Panc1 (cell line): ENCODE measurements around the gene DHRS4. TPM values are rescaled to one million over a fixed set of nuclear protein-coding genes. Genes with fewer than 3 reads are reported as not detected.

ENCODE experiments used
- ATAC-seq: fragments of 200-7000 bp; cut with Tn5 transposase; 2 replicates; pipeline ENCODE4 v1.9.1; 2020; ENCODE audit warnings: mild to moderate bottlenecking, moderate library complexity
- Bru-seq: library from RNA; stranded (reverse); fragments of 400-500 nt; gene quantifications from one replicate; lab custom pipeline; 2021; lab: Mats Ljungman, UMichigan
- BruChase-seq, 2 experiments: library from RNA; stranded (reverse); fragments of 400-500 nt; gene quantifications; one replicate each; lab custom pipeline; 2021; lab: Mats Ljungman, UMichigan
- BruUV-seq: library from RNA; stranded (reverse); fragments of 400-500 nt; replicated peaks from 2 replicates; lab custom pipeline; 2021; lab: Mats Ljungman, UMichigan
- CTCF ChIA-PET: fragments of 300-600 bp; sonication (Branson Sonifier 250); formaldehyde crosslinking; loops from one replicate; lab custom pipeline; 2022; ENCODE audit warnings: antibody characterized with exemption; lab: Charles Lee
- POLR2A ChIA-PET: fragments of 300-600 bp; sonication (Branson Sonifier 250); formaldehyde crosslinking; loops from one replicate; lab custom pipeline; 2022; ENCODE audit warnings: antibody characterized with exemption; lab: Charles Lee
- DNase-seq: peaks from one replicate; pipeline ENCODE4 v3.0.0-alpha.2; 2010; ENCODE audit warnings: low read depth, low spot score
- H3K27ac ChIP-seq: 2 replicates; pipeline ENCODE4 v1.5.1; 2011; ENCODE audit warnings: mild to moderate bottlenecking, low read length, inconsistent platforms
- H3K27me3 ChIP-seq: fragments of 200-500 bp; sonication (Bioruptor generic); 2 replicates; pipeline ENCODE4 v1.6.0; 2014; ENCODE audit warnings: low read length, inconsistent platforms; ENCODE audit not compliant: control insufficient read depth, insufficient read depth
- H3K36me3 ChIP-seq: fragments of 200-500 bp; sonication (Bioruptor generic); 2 replicates; pipeline ENCODE4 v1.5.1; 2014; ENCODE audit warnings: inconsistent platforms, mild to moderate bottlenecking, low read length, moderate library complexity; ENCODE audit not compliant: control insufficient read depth, insufficient read depth
- H3K4me1 ChIP-seq: 2 replicates; pipeline ENCODE4 v1.5.1; 2011; ENCODE audit warnings: inconsistent platforms, mild to moderate bottlenecking, low read length, moderate library complexity; ENCODE audit not compliant: control insufficient read depth, insufficient read depth
- H3K4me3 ChIP-seq, 2 experiments: 2 replicates each; pipeline ENCODE4 v1.5.1; 2011 to 2012; ENCODE audit warnings: low read depth in 2 of 2, low read length in 2 of 2, mild to moderate bottlenecking in 2 of 2, inconsistent platforms in 1 of 2, moderate library complexity in 1 of 2
- H3K9me3 ChIP-seq: fragments of 200-500 bp; sonication (Bioruptor generic); 2 replicates; pipeline ENCODE4 v1.5.1; 2014; ENCODE audit warnings: low read depth, mild to moderate bottlenecking, inconsistent platforms, low read length, moderate library complexity; ENCODE audit not compliant: control insufficient read depth, insufficient read depth
- CTCF ChIP-seq: fragments of 450-650 bp; IDR thresholded peaks from 2 replicates; pipeline ENCODE4 v1.5.1; 2017; ENCODE audit warnings: mild to moderate bottlenecking
- POLR2AphosphoS5 ChIP-seq: IDR thresholded peaks from 2 replicates; pipeline ENCODE4 v1.6.1; 2012; ENCODE audit warnings: mild to moderate bottlenecking, low read depth, low read length, moderate library complexity
- SIN3A ChIP-seq: IDR thresholded peaks from 2 replicates; pipeline ENCODE4 v1.6.1; 2012; ENCODE audit warnings: low read depth, mild to moderate bottlenecking, low read length, moderate library complexity, borderline replicate concordance; ENCODE audit not compliant: insufficient read depth
- TCF7L2 ChIP-seq: IDR thresholded peaks from 2 replicates; pipeline ENCODE4 v1.6.1; 2011; ENCODE audit warnings: mild to moderate bottlenecking, low read depth, low read length, inconsistent platforms
- in situ Hi-C: cut with HindIII; loops from 2 replicates; pipeline ENCODE4 v1.10.0; 2016; ENCODE audit warnings: low sequenced_read_pairs, low pct_unique_long_range_greater_than_20kb
- intact Hi-C: fragments of 100-400 bp; cut with micrococcal nuclease; formaldehyde crosslinking; loops from one replicate; pipeline ENCODE4 v1.10.0; 2022; ENCODE audit not compliant: unreplicated experiment
- long read RNA-seq: library from polyadenylated mRNA; unstranded; transcript quantifications from one replicate; pipeline ENCODE4 v2.0.0, GENCODE V29; 2021; ENCODE audit not compliant: unreplicated experiment
- polyA plus RNA-seq: library from polyadenylated mRNA; unstranded; fragments of >200 nt; gene quantifications from one replicate; pipeline ENCODE4 v1.2.1, GENCODE V29; 2012; ENCODE audit warnings: missing spikeins; ENCODE audit not compliant: insufficient read length
- total RNA-seq: library from RNA; stranded (reverse); gene quantifications from one replicate; pipeline ENCODE4 v1.2.1, GENCODE V29; 2021; ENCODE audit not compliant: unreplicated experiment
- TF ChIP-seq, protein P1 (sequence below), 2 experiments: IDR thresholded peaks; 2 replicates each; pipeline ENCODE4 v1.6.1; 2011 to 2012; ENCODE audit warnings: low read depth in 2 of 2, control low read depth in 1 of 2, low read length in 1 of 2, mild to moderate bottlenecking in 1 of 2, moderate library complexity in 1 of 2; ENCODE audit not compliant: insufficient read depth in 1 of 2

DHRS4 gene
- total RNA-seq (13.5 TPM), Bru-seq, nascent RNA (percentile 54 among the genes with signal in this experiment), BruChase-seq, experiment 1, labeled RNA remaining after a 2-hour chase (percentile 55 among the genes with signal in this experiment), BruChase-seq, experiment 2, labeled RNA remaining after a 6-hour chase (percentile 46 among the genes with signal in this experiment)
- 26.6 TPM for polyA plus RNA-seq
- long read RNA-seq, transcript DHRS4-201 (8 exons, 1,443 nt): major isoform, 5 of 18 reads
- long read RNA-seq, partial matches to known transcripts: 4 of 18 reads
- long read RNA-seq, other reads (novel, unspliced or antisense): 6 of 18 reads

GRCh38 chr14:23953464-23954278 is at the start of gene DHRS4:
Gene DHRS4 (plus strand): TSS chr14:23953770. CDS start chr14:23953789, 19 bp downstream.
- intact Hi-C loops (loop anchor here (5.0 kb wide), 1 partner anchor 226 kb away; no protein-coding TSS in a partner anchor), in situ Hi-C loops (no loop called here)
- Histone ChIP-seq H3K36me3 (no peaks in the 10 kb centered on the region), H3K27me3 (no peaks in the 10 kb centered on the region), H3K27ac (peak within 1 kb of the TSS; percentile 75), H3K9me3 (no peaks in the 10 kb centered on the region), H3K4me1 (no peaks in the 10 kb centered on the region), H3K4me3 (peak within 1 kb of the TSS; percentile 68 to 69)
- peak; percentile 38 for DNase-seq
- TF ChIP-seq, protein P1, sequence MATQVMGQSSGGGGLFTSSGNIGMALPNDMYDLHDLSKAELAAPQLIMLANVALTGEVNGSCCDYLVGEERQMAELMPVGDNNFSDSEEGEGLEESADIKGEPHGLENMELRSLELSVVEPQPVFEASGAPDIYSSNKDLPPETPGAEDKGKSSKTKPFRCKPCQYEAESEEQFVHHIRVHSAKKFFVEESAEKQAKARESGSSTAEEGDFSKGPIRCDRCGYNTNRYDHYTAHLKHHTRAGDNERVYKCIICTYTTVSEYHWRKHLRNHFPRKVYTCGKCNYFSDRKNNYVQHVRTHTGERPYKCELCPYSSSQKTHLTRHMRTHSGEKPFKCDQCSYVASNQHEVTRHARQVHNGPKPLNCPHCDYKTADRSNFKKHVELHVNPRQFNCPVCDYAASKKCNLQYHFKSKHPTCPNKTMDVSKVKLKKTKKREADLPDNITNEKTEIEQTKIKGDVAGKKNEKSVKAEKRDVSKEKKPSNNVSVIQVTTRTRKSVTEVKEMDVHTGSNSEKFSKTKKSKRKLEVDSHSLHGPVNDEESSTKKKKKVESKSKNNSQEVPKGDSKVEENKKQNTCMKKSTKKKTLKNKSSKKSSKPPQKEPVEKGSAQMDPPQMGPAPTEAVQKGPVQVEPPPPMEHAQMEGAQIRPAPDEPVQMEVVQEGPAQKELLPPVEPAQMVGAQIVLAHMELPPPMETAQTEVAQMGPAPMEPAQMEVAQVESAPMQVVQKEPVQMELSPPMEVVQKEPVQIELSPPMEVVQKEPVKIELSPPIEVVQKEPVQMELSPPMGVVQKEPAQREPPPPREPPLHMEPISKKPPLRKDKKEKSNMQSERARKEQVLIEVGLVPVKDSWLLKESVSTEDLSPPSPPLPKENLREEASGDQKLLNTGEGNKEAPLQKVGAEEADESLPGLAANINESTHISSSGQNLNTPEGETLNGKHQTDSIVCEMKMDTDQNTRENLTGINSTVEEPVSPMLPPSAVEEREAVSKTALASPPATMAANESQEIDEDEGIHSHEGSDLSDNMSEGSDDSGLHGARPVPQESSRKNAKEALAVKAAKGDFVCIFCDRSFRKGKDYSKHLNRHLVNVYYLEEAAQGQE (IDR thresholded peaks at IDR 0.05; ENCODE audit: insufficient read depth in 1 of 2, low read depth in 2 of 2, low read length in 1 of 2): no peak
- TF ChIP-seq CTCF (peak; percentile 89), TCF7L2 (no peak), POLR2AphosphoS5 (peak; percentile 19; the same call in 1 of the 2 replicates), SIN3A (no peak)
- ChIA-PET POLR2A (no interaction called here), CTCF (interaction anchor here (0.7 kb wide), 1 partner anchor 295 kb away, joined by 3 read pairs; no protein-coding TSS in a partner anchor)
- no TSS peak for BruUV-seq
- peak; percentile 99 for ATAC-seq

DNA sequence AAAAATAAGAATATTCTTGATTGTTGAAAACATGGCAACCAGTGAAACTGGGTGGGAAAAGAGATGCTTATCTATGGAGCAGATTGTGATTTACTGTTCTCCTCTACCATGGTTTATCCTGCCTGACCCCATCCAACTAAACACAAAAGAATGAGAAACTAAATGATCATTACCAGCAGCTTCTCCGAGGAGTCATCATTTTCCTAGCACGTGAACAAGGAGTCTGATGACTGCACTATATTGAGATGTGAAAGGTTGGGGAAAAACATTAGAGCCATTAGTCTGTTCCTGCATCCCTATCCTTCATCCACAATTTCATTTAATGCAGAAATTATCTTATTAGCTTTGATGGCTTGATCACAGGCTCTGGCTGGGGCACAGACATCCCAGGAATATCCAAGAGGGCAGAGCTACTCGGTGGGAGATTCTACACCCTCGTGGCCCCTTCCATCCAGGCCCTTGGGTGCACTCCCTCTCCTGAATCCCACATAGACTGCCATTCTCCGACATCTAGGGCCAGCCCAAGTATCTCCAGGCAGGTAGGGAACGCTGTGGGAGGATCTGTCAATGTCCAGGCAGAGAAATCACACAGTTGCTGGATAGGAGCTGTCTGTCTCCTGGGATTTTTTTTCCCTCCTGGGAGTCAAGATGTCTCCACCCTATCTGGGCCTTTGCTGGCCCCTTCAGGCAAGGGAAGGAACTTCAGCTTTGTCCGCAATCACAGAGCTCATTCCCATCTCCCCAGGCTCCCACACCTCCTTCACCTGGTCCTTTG is 43.3 kb upstream of the DHRS4 start:
- no peaks in the 10 kb centered on the region for H3K27me3 ChIP-seq
- POLR2A ChIA-PET: interaction anchor here (0.5 kb wide), 1 partner anchor 1021 kb away, joined by 14 read pairs; no protein-coding TSS in a partner anchor
- CTCF ChIA-PET: interaction anchor here (0.7 to 1.9 kb wide), 8 partner anchors 11 to 322 kb away, joined by 3 to 23 read pairs (median 8); no protein-coding TSS in a partner anchor
- intact Hi-C loops: loop anchor here (2.0 kb wide), 1 partner anchor 183 kb away; no protein-coding TSS in a partner anchor
- no peaks in the 10 kb centered on the region for H3K9me3 ChIP-seq
- ATAC-seq: peak; percentile 91
- DNase-seq: peak; percentile 27
- no peaks in the 10 kb centered on the region for H3K36me3 ChIP-seq
- H3K4me1 ChIP-seq: no peaks in the 10 kb centered on the region
- TF ChIP-seq CTCF: peak; percentile 82
- no peak for TF ChIP-seq TCF7L2
- no TSS peak for BruUV-seq
- in situ Hi-C loops: no loop called here
- H3K27ac ChIP-seq: no peak overlapping the region
- no peak overlapping the region for H3K4me3 ChIP-seq
